IMR-90 (cell line): Measurements from ENCODE around the gene TNFRSF1A. TPM values are rescaled to one million over a fixed set of nuclear protein-coding genes. Genes with fewer than 3 reads are reported as not detected.

Experiments
- ATAC-seq: fragments of 200-7000 bp; cut with Tn5 transposase; 2 replicates; pipeline ENCODE4 v1.9.1; 2020; ENCODE audit warnings: low read depth, mild to moderate bottlenecking, moderate library complexity
- BruUV-seq: library from RNA; stranded (reverse); fragments of 400-500 nt; replicated peaks from 2 replicates; lab custom pipeline; 2021; lab: Mats Ljungman, UMichigan
- CTCF ChIA-PET: fragments of 300-600 bp; formaldehyde crosslinking; extraction: SDS; loops from one replicate; lab custom pipeline; 2021; ENCODE audit warnings: antibody characterized with exemption; lab: Yijun Ruan, JAX
- POLR2A ChIA-PET: fragments of 300-600 bp; sonication (Branson Sonifier 250); formaldehyde crosslinking; loops from one replicate; lab custom pipeline; 2022; ENCODE audit warnings: antibody characterized with exemption; ENCODE audit not compliant: unreplicated experiment; lab: Charles Lee
- DNase-seq: peaks from one replicate; pipeline ENCODE4 v3.0.0; 2013
- H2AFZ ChIP-seq: replicated peaks from 2 replicates; pipeline ENCODE3; 2013; ENCODE audit warnings: low read length, mild to moderate bottlenecking; ENCODE audit not compliant: poor library complexity
- H2AK5ac ChIP-seq: 2 replicates; pipeline ENCODE4 v1.6.1; 2013; ENCODE audit warnings: low read depth, low read length, inconsistent platforms
- H2AK9ac ChIP-seq: replicated peaks from 2 replicates; pipeline ENCODE3; 2013; ENCODE audit warnings: mild to moderate bottlenecking, low read depth, low read length, moderate library complexity; ENCODE audit not compliant: poor library complexity
- H2BK120ac ChIP-seq: 2 replicates; pipeline ENCODE4 v1.6.1; 2013; ENCODE audit warnings: low read depth, low read length, inconsistent platforms
- H2BK15ac ChIP-seq: 3 replicates; pipeline ENCODE4 v1.6.1; 2013; ENCODE audit warnings: low read depth, low read length, inconsistent platforms
- H2BK20ac ChIP-seq: 2 replicates; pipeline ENCODE4 v1.6.1; 2013; ENCODE audit warnings: low read depth, mild to moderate bottlenecking, inconsistent platforms, low read length, moderate library complexity
- H2BK5ac ChIP-seq: 2 replicates; pipeline ENCODE4 v1.6.1; 2013; ENCODE audit warnings: mild to moderate bottlenecking, low read depth, low read length, inconsistent platforms; ENCODE audit not compliant: poor library complexity, severe bottlenecking
- H3K14ac ChIP-seq: replicated peaks from 2 replicates; pipeline ENCODE4 v1.6.1; 2013; ENCODE audit warnings: low read depth, low read length, inconsistent platforms
- H3K18ac ChIP-seq: 2 replicates; pipeline ENCODE4 v1.6.1; 2013; ENCODE audit warnings: low read depth, low read length, control low read depth
- H3K23ac ChIP-seq: 2 replicates; pipeline ENCODE4 v1.6.1; 2013; ENCODE audit warnings: low read depth, low read length, inconsistent platforms
- H3K27ac ChIP-seq: 2 replicates; pipeline ENCODE4 v1.5.1; 2013; ENCODE audit warnings: mild to moderate bottlenecking, control low read depth, low read length; ENCODE audit not compliant: insufficient read depth
- H3K27me3 ChIP-seq: 2 replicates; pipeline ENCODE4 v1.6.1; 2013; ENCODE audit warnings: low read length; ENCODE audit not compliant: control insufficient read depth, insufficient read depth
- H3K36me3 ChIP-seq: 2 replicates; pipeline ENCODE4 v1.6.1; 2013; ENCODE audit warnings: low read length, mixed read lengths; ENCODE audit not compliant: control insufficient read depth, insufficient read depth
- H3K4ac ChIP-seq: 2 replicates; pipeline ENCODE4 v1.6.1; 2013; ENCODE audit warnings: low read depth, low read length, inconsistent platforms
- H3K4me1 ChIP-seq: 2 replicates; pipeline ENCODE4 v1.6.1; 2013; ENCODE audit warnings: low read length, mixed read lengths; ENCODE audit not compliant: control insufficient read depth, insufficient read depth
- H3K4me2 ChIP-seq: 2 replicates; pipeline ENCODE4 v1.6.1; 2013; ENCODE audit warnings: low read depth, mild to moderate bottlenecking, control low read depth, low read length, moderate library complexity
- H3K4me3 ChIP-seq: 2 replicates; pipeline ENCODE4 v1.5.1; 2013; ENCODE audit warnings: low read depth, mild to moderate bottlenecking, control low read depth, low read length, moderate library complexity; ENCODE audit not compliant: insufficient read depth
- H3K56ac ChIP-seq: 2 replicates; pipeline ENCODE4 v1.6.1; 2013; ENCODE audit warnings: low read length, inconsistent platforms; ENCODE audit not compliant: insufficient read depth; ENCODE audit errors: extremely low read depth
- H3K79me1 ChIP-seq, 2 experiments: 2 replicates each; pipeline ENCODE4 v1.6.1; 2013; ENCODE audit warnings: low read length in 2 of 2, inconsistent platforms in 1 of 2, low read depth in 1 of 2
- H3K9ac ChIP-seq: 2 replicates; pipeline ENCODE4 v1.6.1; 2013; ENCODE audit warnings: low read depth, low read length, control low read depth
- H3K9me1 ChIP-seq: 2 replicates; pipeline ENCODE4 v1.6.1; 2013; ENCODE audit warnings: low read length, inconsistent platforms; ENCODE audit not compliant: insufficient read depth
- H3K9me3 ChIP-seq: 2 replicates; pipeline ENCODE4 v1.6.1; 2013; ENCODE audit warnings: low read length; ENCODE audit not compliant: control insufficient read depth, insufficient read depth
- H4K20me1 ChIP-seq: 2 replicates; pipeline ENCODE4 v1.6.1; 2013; ENCODE audit warnings: low read length, inconsistent platforms; ENCODE audit not compliant: insufficient read depth
- H4K5ac ChIP-seq: 2 replicates; pipeline ENCODE4 v1.6.1; 2013; ENCODE audit warnings: mild to moderate bottlenecking, low read depth, low read length, control low read depth
- H4K8ac ChIP-seq, 2 experiments: 2 replicates each; pipeline ENCODE4 v1.6.1; 2013; ENCODE audit warnings: low read depth in 2 of 2, low read length in 2 of 2, control low read depth in 1 of 2, inconsistent platforms in 1 of 2
- H4K91ac ChIP-seq: 2 replicates; pipeline ENCODE4 v1.6.1; 2013; ENCODE audit warnings: low read depth, low read length, inconsistent platforms; ENCODE audit not compliant: insufficient read depth
- BHLHE40 ChIP-seq: fragments of 150-350 bp; IDR thresholded peaks from 2 replicates; pipeline ENCODE4 v1.6.1; 2016; ENCODE audit warnings: mild to moderate bottlenecking, low read depth, low read length
- CEBPB ChIP-seq: IDR thresholded peaks from 2 replicates; pipeline ENCODE4 v1.6.1; 2012; ENCODE audit warnings: low read depth, low read length, improper control_type of control experiment
- CHD1 ChIP-seq: IDR thresholded peaks from 2 replicates; pipeline ENCODE4 v1.6.1; 2012; ENCODE audit warnings: low read depth, low read length, improper control_type of control experiment
- CTCF ChIP-seq: conservative IDR thresholded peaks from 2 replicates; pipeline ENCODE4 v1.5.1; 2012; ENCODE audit warnings: mild to moderate bottlenecking, low read depth, low read length, improper control_type of control experiment
- FOS ChIP-seq: fragments of 150-350 bp; IDR thresholded peaks from 2 replicates; pipeline ENCODE4 v1.6.1; 2016; ENCODE audit warnings: low read depth, low read length
- MAFK ChIP-seq: IDR thresholded peaks from 2 replicates; pipeline ENCODE4 v1.6.1; 2012; ENCODE audit warnings: low read depth, low read length, improper control_type of control experiment
- MAZ ChIP-seq: IDR thresholded peaks from 2 replicates; pipeline ENCODE4 v1.6.1; 2012; ENCODE audit warnings: low read depth, mild to moderate bottlenecking, low read length, improper control_type of control experiment, moderate library complexity, borderline replicate concordance
- MXI1 ChIP-seq: IDR thresholded peaks from 2 replicates; pipeline ENCODE4 v1.6.1; 2012; ENCODE audit warnings: low read depth, mild to moderate bottlenecking, low read length, moderate library complexity, borderline replicate concordance
- NFE2L2 ChIP-seq: fragments of 150-350 bp; IDR thresholded peaks from 2 replicates; pipeline ENCODE4 v1.6.1; 2016; ENCODE audit warnings: low read depth, mild to moderate bottlenecking, low read length
- POLR2A ChIP-seq: IDR thresholded peaks from 2 replicates; pipeline ENCODE4 v1.6.1; 2012; ENCODE audit warnings: mild to moderate bottlenecking, low read depth, low read length
- RAD21 ChIP-seq: IDR thresholded peaks from 2 replicates; pipeline ENCODE4 v1.6.1; 2012; ENCODE audit warnings: low read length, improper control_type of control experiment
- RFX5 ChIP-seq: IDR thresholded peaks from 2 replicates; pipeline ENCODE4 v1.8.0; 2012; ENCODE audit warnings: low read depth, mild to moderate bottlenecking, low read length, moderate library complexity
- SMC3 ChIP-seq: fragments of 150-350 bp; IDR thresholded peaks from 2 replicates; pipeline ENCODE4 v1.6.1; 2016; ENCODE audit warnings: low read depth, mild to moderate bottlenecking, antibody characterized with exemption, low read length, moderate library complexity
- USF2 ChIP-seq: fragments of 150-350 bp; IDR thresholded peaks from 2 replicates; pipeline ENCODE4 v1.6.1; 2017; ENCODE audit warnings: mild to moderate bottlenecking, antibody characterized with exemption, low read length, low read depth
- WGBS, 2 experiments: methylation state at CpG; one replicate each; pipeline versions ENCODE4 v1.1.5 to v1.1.7; 2013; ENCODE audit warnings: missing lambda C conversion rate in 2 of 2; ENCODE audit not compliant: insufficient read length in 1 of 2; ENCODE audit errors: extremely low coverage in 2 of 2; 5-methylcytosine and 5-hydroxymethylcytosine counted together
- dilution Hi-C: fragments of 300-500 bp; cut with HindIII; formaldehyde crosslinking; loops from one replicate; pipeline ENCODE4 v1.14.3; 2018; ENCODE audit warnings: low sequenced_read_pairs; ENCODE audit not compliant: unreplicated experiment
- in situ Hi-C: fragments of 300-500 bp; cut with MboI; formaldehyde crosslinking; loops from 3 replicates; pipeline ENCODE4 v1.14.3; 2019; ENCODE audit warnings: low sequenced_read_pairs, inconsistent platforms, mixed read lengths
- intact Hi-C: fragments of 100-400 bp; cut with micrococcal nuclease; formaldehyde crosslinking; loops from 2 replicates; pipeline ENCODE4 v1.10.0; 2022
- polyA plus RNA-seq, 3 experiments: library from polyadenylated mRNA; depleted of rRNA; stranded (reverse); fragments of >200 nt; gene quantifications; 2 replicates each; pipeline ENCODE4 v1.2.3, GENCODE V29; 2012; ENCODE audit warnings: low replicate concordance in 1 of 3
- total RNA-seq: library from RNA; depleted of rRNA; stranded (reverse); fragments of >200 nt; gene quantifications from 2 replicates; pipeline ENCODE4 v1.2.3, GENCODE V29; 2012
- TF ChIP-seq, protein P1 (sequence below): fragments of 150-350 bp; IDR thresholded peaks from 2 replicates; pipeline ENCODE4 v1.6.1; 2016; ENCODE audit warnings: low read depth, mild to moderate bottlenecking, low read length, moderate library complexity, borderline replicate concordance

The TNFRSF1A gene
- total and polyA plus RNA-seq, 2 of the 4 experiments (the other 2 are of a cell fraction) = 79.6 to 136 TPM

DNA sequence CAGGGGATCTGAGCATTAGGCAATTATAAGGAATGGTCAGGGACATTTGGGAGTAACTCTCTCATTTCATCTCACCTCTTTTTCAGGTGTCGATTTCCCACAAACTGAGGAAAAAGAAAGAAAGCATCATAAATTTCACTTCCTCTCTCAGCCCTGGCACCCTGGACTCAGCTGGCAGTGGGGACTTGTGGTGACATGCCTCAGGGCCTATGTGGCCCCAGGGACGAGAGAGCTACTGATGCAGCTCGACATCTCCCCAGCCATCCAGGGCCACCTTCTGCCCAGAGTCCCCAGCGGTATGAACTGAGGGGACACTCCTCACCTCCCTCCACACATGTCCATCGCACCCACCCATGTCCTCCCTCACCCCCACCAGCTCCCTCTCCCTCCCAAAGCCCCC lies 11.7 kb downstream of the TNFRSF1A start (continued):
- TF ChIP-seq CHD1 (no peak), MAZ (no peak), BHLHE40 (no peak), FOS (no peak), MAFK (no peak), MXI1 (no peak)

DNA sequence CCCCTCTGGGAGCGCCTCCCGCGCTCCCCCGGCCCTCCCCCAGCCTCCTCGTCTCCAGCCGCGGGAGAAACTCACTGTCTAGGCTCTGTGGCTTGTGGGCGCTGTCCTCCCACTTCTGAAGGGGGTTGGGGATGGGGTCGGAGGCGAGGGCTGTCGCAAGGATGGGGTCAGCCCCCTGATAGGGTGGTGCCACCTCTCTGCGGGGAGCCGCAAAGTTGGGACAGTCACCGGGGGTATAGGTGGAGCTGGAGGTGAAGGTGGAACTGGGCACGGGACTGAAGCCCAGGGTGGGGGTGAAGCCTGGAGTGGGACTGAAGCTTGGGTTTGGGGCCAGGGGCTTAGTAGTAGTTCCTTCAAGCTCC lies 12.2 kb downstream of the TNFRSF1A start:
- BruUV-seq = no TSS peak
- H2BK20ac ChIP-seq = no peak overlapping the region
- DNase-seq (no peak), ATAC-seq (no peak)
- no peak overlapping the region for H4K91ac ChIP-seq
- no peak overlapping the region for H3K23ac ChIP-seq
- H3K79me1 ChIP-seq = peaks cover 37 to 93% of the 10 kb centered on the region in 2 experiments
- no peak overlapping the region for H3K27ac ChIP-seq
- H4K20me1 ChIP-seq = peaks cover 54% of the 10 kb centered on the region
- H2AFZ ChIP-seq = no peak overlapping the region
- CTCF ChIA-PET = no interaction called here
- dilution Hi-C loops (no loop called here), intact Hi-C loops (no loop called here), in situ Hi-C loops (loop anchor here (5.0 to 10.0 kb wide), 2 partner anchors 133 to 215 kb away; no protein-coding TSS in a partner anchor)
- POLR2A ChIA-PET = no interaction called here
- H3K4me1 ChIP-seq = peaks cover 37% of the 10 kb centered on the region
- H2BK5ac ChIP-seq = no peak overlapping the region
- no peak overlapping the region for H2AK5ac ChIP-seq
- H2BK15ac ChIP-seq = no peak overlapping the region
- peaks cover 24% of the 10 kb centered on the region for H3K9me1 ChIP-seq
- H2BK120ac ChIP-seq = no peak overlapping the region
- H3K9ac ChIP-seq = no peak overlapping the region
- no peak overlapping the region for H3K18ac ChIP-seq
- no peak overlapping the region for H3K4me2 ChIP-seq
- peaks cover 79% of the 10 kb centered on the region for H3K36me3 ChIP-seq
- no peak overlapping the region for H3K4me3 ChIP-seq
- H4K5ac ChIP-seq = no peak overlapping the region
- H3K4ac ChIP-seq = no peak overlapping the region
- no peaks in the 10 kb centered on the region for H3K9me3 ChIP-seq
- H3K56ac ChIP-seq = no peak overlapping the region
- no peak overlapping the region for H2AK9ac ChIP-seq
- TF ChIP-seq BHLHE40 (no peak), RAD21 (no peak), CTCF (no peak), NFE2L2 (no peak), RFX5 (no peak), SMC3 (no peak), MAFK (no peak), POLR2A (no peak), MAZ (no peak), CEBPB (no peak), USF2 (no peak)
- TF ChIP-seq, protein P1, sequence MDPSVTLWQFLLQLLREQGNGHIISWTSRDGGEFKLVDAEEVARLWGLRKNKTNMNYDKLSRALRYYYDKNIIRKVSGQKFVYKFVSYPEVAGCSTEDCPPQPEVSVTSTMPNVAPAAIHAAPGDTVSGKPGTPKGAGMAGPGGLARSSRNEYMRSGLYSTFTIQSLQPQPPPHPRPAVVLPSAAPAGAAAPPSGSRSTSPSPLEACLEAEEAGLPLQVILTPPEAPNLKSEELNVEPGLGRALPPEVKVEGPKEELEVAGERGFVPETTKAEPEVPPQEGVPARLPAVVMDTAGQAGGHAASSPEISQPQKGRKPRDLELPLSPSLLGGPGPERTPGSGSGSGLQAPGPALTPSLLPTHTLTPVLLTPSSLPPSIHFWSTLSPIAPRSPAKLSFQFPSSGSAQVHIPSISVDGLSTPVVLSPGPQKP = no peak
- WGBS, 2 experiments = no CpG with 5 or more reads among the region's 15 CpGs
- H3K27me3 ChIP-seq = no peaks in the 10 kb centered on the region
- H4K8ac ChIP-seq = no peak overlapping the region
- H3K14ac ChIP-seq = no peak overlapping the region
